GM13976 (cell line): Measurements from ENCODE around the gene CEBPG.

Source experiments
- DNase-seq: peaks from one replicate; pipeline ENCODE4 v3.0.0; 2012; ENCODE audit warnings: low spot score
- CTCF ChIP-seq: IDR thresholded peaks from 2 replicates; pipeline ENCODE4 v1.5.1; 2012; ENCODE audit warnings: borderline replicate concordance, mild to moderate bottlenecking; ENCODE audit not compliant: insufficient read depth; ENCODE audit errors: extremely low read depth, missing control alignments, control extremely low read depth
- in situ Hi-C: fragments of 300-500 bp; cut with MboI; formaldehyde crosslinking; loops from one replicate; pipeline ENCODE4 v1.12.0; 2022; ENCODE audit warnings: low sequenced_read_pairs, mixed read lengths, inconsistent platforms; ENCODE audit not compliant: unreplicated experiment

CEBPG gene

GRCh38 chr19:33349319-33350289 lies 23.9 kb upstream of the CEBPG start:
- in situ Hi-C loops, result no loop called here
- no peak for DNase-seq
- TF ChIP-seq CTCF, result no peak

DNA sequence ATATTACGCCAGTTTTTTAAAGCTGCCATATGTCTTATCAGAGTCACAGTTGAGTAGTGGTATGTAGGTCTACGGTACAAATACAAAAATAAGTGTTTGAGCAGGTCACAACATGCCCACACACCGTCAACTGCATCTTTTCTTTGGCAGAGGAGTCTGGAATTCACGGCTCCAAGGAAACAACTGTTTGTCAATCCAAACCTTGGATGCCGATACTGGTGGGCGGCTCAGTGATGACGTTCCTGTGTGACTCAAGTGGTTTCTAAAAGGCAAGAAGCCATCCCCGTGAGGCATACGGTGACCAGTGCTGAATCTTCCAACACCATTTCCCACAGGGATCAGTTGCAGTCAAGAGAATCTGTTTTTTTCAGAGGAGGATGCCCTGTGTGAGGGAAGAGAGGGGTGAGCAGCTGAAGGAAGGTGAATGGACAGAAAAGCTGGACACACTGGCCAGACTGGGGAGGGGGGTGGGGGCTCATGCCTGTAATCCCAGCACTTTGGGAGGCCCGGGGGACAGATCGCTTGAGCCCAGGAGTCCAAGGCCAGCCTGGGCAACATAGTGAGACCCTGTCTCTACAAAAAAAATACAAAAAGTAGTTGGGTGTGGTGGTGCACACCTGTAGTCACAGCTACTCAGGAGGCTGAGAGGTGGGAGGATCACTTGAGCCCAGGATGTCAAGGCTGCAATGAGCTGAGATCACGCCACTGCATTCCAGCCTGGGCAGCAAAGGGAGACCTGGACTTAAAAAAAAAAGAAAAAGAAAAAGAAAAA lies 22.8 kb upstream of the CEBPG start:
- DNase-seq, result no peak
- in situ Hi-C loops, result no loop called here
- no peak for TF ChIP-seq CTCF

DNA sequence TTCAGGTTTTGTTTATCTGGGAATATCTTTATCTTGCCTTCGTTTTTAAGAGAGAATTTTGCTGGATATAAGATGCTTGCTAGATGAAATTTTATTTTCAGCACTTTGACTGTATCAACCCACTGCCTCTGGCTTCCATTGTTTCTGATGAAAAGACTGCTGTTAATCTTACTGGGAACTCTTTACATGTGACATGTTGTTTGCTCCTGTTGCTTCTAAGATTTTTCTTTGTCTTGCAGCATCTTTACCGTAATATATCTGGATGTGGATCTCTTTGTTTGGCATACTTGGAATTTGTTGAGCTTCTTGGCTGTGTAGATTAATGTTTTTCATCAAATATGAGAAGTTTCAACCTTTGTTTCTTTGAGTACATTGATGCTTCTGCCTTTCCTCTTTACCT lies 18.0 kb upstream of the CEBPG start:
- no peak for TF ChIP-seq CTCF
- DNase-seq, result no peak
- in situ Hi-C loops, result no loop called here

GRCh38 chr19:33357556-33357955 lies 16.0 kb upstream of the CEBPG start:
- in situ Hi-C loops, result no loop called here
- no peak for DNase-seq
- TF ChIP-seq CTCF, result no peak

DNA sequence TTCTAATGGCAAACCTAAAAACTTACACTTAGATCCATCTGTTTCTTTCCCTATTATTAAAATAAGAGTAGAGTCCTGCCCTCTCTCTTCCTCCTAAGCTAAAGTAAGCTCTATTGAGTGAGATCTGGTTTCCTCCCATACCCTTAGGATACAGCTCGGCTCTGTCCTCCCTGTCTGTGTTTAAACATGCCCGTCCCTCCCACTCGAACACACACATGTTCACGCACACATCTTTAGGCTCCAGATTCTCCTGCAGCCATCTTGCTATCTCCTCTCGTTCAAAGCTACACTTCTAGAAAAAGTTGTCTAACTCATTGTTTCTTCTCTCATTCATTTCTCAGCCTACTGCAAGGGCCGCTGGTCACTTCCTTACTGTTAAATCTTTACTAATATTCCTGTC lies 15.1 kb upstream of the CEBPG start:
- in situ Hi-C loops, result no loop called here
- no peak for DNase-seq
- no peak for TF ChIP-seq CTCF

DNA sequence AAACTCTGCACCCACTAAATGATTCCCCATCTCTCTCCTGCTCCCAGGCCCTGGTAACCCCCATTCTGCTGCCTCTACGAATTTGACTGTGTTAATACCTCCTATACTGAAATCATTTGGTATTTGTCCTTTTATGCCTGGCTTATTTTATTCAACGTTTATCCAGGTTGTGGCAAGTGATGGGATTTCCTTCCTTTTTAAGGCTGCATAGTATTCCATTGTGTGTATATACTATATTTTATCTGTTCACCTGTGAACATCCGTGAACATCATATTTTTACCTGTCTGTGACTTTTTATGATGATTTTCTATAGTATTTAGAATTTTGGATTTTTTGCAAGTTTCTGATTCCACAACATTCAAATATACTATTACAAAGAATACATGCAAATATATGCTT lies 13.9 kb upstream of the CEBPG start:
- no peak for DNase-seq
- in situ Hi-C loops, result no loop called here
- no peak for TF ChIP-seq CTCF
